Measurements from ENCODE around the gene ZNF697. TPM values are rescaled to one million over a fixed set of nuclear protein-coding genes. Genes with fewer than 3 reads are reported as not detected.

The ZNF697 gene
- total RNA-seq, 1 experiment from 2014 or later, result 4.1 TPM

GRCh38 chr1:119626011-119626545, 22.0 kb downstream of the ZNF697 start:
- Histone ChIP-seq H3K4me2 (no peak overlapping the region), H3K27ac (no peak overlapping the region), H3K79me2 (ENCODE audit: low read depth) (no peaks in the 10 kb centered on the region), H3K9me3 (ENCODE audit: insufficient read depth, low read depth) (no peaks in the 10 kb centered on the region), H3K4me1 (replicated peaks; ENCODE audit: insufficient read depth) (no peaks in the 10 kb centered on the region), H4K20me1 (ENCODE audit: insufficient read depth) (no peaks in the 10 kb centered on the region), H3K9me2 (ENCODE audit: insufficient read depth) (no peaks in the 10 kb centered on the region), H3K27me3 (ENCODE audit: insufficient read depth, low read depth) (no peaks in the 10 kb centered on the region), H3K36me3 (ENCODE audit: low read depth) (no peaks in the 10 kb centered on the region), H3F3A (ENCODE audit: insufficient read depth, low read depth) (no peaks in the 10 kb centered on the region), H3K4me3 (no peak overlapping the region), H2AFZ (no peak overlapping the region)
- DNase-seq, result no peak
- BruUV-seq (replicated peaks), result no TSS peak
- intact Hi-C loops (cut with micrococcal nuclease; ENCODE audit: unreplicated experiment), result no loop called here
- CTCF ChIA-PET, result interaction anchor here (0.7 kb wide), 1 partner anchor 28 kb away, joined by 3 read pairs; no protein-coding TSS in a partner anchor
- TF ChIP-seq CTCF (conservative IDR thresholded peaks at IDR 0.05) (no peak), EZH2 (IDR thresholded peaks at IDR 0.05; ENCODE audit: low read depth) (no peak)
- POLR2A ChIA-PET (ENCODE audit: unreplicated experiment), result no interaction called here

- H4K20me1 ChIP-seq (ENCODE audit: insufficient read depth), result no peaks in the 10 kb centered on the region
- H3K4me1 ChIP-seq (replicated peaks; ENCODE audit: insufficient read depth), result no peaks in the 10 kb centered on the region
- DNase-seq, result no peak
- H3K9me2 ChIP-seq (ENCODE audit: insufficient read depth), result no peaks in the 10 kb centered on the region
- no peaks in the 10 kb centered on the region for H3K36me3 ChIP-seq (ENCODE audit: low read depth)
- H3K4me2 ChIP-seq, result no peak overlapping the region
- CTCF ChIA-PET, result no interaction called here
- H2AFZ ChIP-seq, result no peak overlapping the region
- H3K27ac ChIP-seq, result no peak overlapping the region
- intact Hi-C loops (cut with micrococcal nuclease; ENCODE audit: unreplicated experiment), result no loop called here
- H3K9me3 ChIP-seq (ENCODE audit: insufficient read depth, low read depth), result no peaks in the 10 kb centered on the region
- TF ChIP-seq EZH2 (IDR thresholded peaks at IDR 0.05; ENCODE audit: low read depth) (no peak), CTCF (conservative IDR thresholded peaks at IDR 0.05) (no peak)
- no TSS peak for BruUV-seq (replicated peaks)
- no peaks in the 10 kb centered on the region for H3K79me2 ChIP-seq (ENCODE audit: low read depth)
- no peaks in the 10 kb centered on the region for H3K27me3 ChIP-seq (ENCODE audit: insufficient read depth, low read depth)
- no peaks in the 10 kb centered on the region for H3F3A ChIP-seq (ENCODE audit: insufficient read depth, low read depth)
- H3K4me3 ChIP-seq, result no peak overlapping the region
- POLR2A ChIA-PET (ENCODE audit: unreplicated experiment), result no interaction called here
These were observed 24.4 kb downstream of the ZNF697 start for GRCh38 chr1:119623678-119624077.

GRCh38 chr1:119623193-119623515, 24.9 kb downstream of the ZNF697 start:
- H3K9me2 ChIP-seq (ENCODE audit: insufficient read depth), result no peaks in the 10 kb centered on the region

More at GRCh38 chr1:119623193-119623515, 24.9 kb downstream of the ZNF697 start:
- no peaks in the 10 kb centered on the region for H3K27me3 ChIP-seq (ENCODE audit: insufficient read depth, low read depth)
- no peak overlapping the region for H3K4me3 ChIP-seq
- intact Hi-C loops (cut with micrococcal nuclease; ENCODE audit: unreplicated experiment), result no loop called here
- POLR2A ChIA-PET (ENCODE audit: unreplicated experiment), result no interaction called here
- H3K9me3 ChIP-seq (ENCODE audit: insufficient read depth, low read depth), result no peaks in the 10 kb centered on the region
- no TSS peak for BruUV-seq (replicated peaks)
- no peak overlapping the region for H3K4me2 ChIP-seq
- TF ChIP-seq CTCF (conservative IDR thresholded peaks at IDR 0.05) (no peak), EZH2 (IDR thresholded peaks at IDR 0.05; ENCODE audit: low read depth) (no peak)
- H3F3A ChIP-seq (ENCODE audit: insufficient read depth, low read depth), result no peaks in the 10 kb centered on the region
- CTCF ChIA-PET, result no interaction called here
- no peak overlapping the region for H2AFZ ChIP-seq
- DNase-seq, result no peak
- H3K27ac ChIP-seq, result no peak overlapping the region
- no peaks in the 10 kb centered on the region for H3K4me1 ChIP-seq (replicated peaks; ENCODE audit: insufficient read depth)
- no peaks in the 10 kb centered on the region for H4K20me1 ChIP-seq (ENCODE audit: insufficient read depth)
- H3K36me3 ChIP-seq (ENCODE audit: low read depth), result no peaks in the 10 kb centered on the region
- H3K79me2 ChIP-seq (ENCODE audit: low read depth), result no peaks in the 10 kb centered on the region
